Posterior cingulate gyrus (tissue), 11 donors: ENCODE data around the gene CCNG2.

ENCODE experiments used
- DNase-seq, 10 donors: peaks; one replicate each; pipeline versions ENCODE4 v3.0.0 to v3.0.0-alpha.2; 2020 to 2021; ENCODE audit warnings: mixed read lengths in 3 of 10
- intact Hi-C: fragments of 100-400 bp; cut with DNase I; formaldehyde crosslinking; loops from one replicate; pipeline ENCODE4 v1.15.1; 2023

The CCNG2 gene

DNA sequence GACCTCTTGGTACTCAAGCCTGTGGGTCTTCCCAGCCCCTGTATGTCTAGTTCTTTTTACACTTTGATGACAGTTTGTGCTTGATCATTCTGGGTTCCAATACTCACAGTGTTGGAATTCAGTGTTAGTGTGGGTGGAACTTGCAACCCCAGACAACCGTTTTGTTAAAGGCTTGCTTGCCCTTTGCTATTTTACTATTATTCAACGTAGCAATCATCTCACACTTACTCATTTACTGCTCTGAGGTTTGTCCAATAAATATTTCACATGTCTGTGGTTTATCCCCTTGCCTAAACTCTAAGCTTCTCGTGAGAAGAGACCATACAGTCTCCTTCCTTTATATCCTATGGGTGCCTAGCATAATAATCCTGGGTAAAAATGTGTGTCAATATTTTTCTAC, 15.3 kb downstream of the CCNG2 start:
- intact Hi-C loops: no loop called here
- no peak for DNase-seq

GRCh38 chr4:77174426-77174825, 17.4 kb downstream of the CCNG2 start:
- intact Hi-C loops: no loop called here
- no peak for DNase-seq

DNA sequence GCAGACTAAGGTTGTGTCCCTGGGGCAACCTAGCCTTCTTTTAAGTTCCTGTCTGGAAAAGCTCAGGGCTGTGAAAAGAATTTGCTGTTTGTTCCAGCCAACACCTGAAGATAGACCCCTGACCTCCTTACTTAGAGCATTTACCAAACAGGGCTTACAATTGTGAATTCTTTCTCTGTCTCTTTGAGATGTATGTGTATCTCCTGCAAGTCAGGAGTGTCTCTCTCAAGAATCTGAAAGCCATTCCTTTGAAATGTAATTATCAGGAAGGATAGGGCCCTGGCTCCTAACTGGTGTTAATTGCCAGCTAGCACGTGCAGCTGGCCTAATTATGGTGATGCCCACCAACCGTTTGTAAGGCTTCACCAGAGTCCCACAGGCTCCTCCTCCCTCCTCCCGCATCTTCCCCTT, 18.2 kb downstream of the CCNG2 start:
- intact Hi-C loops: no loop called here
- DNase-seq: no peak

DNA sequence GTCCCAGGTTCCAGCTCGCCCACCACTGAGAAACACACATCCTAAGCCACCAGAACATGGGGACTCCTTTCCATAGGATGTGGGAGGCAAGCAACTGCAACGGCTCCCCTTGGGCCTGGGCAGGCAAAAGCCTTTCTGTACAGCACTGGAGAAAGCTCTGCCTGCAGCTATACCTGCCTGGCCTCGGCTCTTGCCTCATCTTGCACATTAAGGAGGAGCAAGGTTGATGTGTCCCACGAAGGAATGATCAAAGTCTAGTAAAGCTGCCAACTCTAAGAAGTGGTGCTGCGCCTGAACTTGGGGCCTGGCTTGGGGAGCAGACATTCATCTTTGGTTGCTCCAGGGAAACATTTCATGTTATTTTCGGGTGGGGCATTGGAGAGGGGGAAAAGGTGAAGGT, 19.6 kb downstream of the CCNG2 start:
- intact Hi-C loops: no loop called here
- no peak for DNase-seq

DNA sequence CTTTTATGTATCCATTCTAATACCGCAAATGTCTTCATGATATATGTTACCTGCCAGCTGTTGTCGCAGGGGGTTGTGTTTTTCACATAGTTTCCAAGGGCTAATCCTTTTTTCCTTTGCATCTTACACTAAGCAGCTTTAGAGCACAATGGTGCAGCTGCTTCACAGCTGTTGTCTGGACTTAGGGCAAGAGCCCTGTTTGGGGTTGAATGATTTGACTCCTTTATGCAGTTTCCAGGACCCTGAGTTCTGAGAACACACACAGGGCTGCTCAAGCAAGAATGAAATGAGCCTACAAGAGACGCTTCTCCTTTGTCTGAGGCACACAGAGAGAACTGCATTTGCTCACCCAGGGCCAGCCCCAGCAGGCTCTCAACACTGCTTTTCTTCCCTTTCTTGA, 20.2 kb downstream of the CCNG2 start:
- DNase-seq: no peak
- intact Hi-C loops: no loop called here

DNA sequence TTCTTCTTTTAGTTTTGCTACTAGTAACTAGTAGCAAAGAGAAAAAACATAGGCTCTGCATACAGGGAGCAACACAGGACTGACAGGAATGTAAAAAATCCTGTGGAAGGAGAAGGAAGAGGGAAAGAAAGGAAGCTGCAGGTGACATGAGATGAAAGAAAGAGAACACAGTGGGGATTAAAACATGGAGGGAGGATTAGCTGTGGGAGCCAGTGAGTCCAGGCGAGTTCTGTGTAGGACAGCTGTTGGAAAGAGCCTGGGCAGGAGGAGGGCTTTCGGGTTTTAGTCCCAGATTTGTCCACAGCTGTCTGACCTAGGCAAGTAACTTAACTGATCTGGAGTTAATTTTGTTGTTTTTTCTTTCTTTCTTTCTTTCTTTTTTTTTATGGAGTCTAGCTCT, 21.6 kb downstream of the CCNG2 start:
- intact Hi-C loops: no loop called here
- DNase-seq: no peak

DNA sequence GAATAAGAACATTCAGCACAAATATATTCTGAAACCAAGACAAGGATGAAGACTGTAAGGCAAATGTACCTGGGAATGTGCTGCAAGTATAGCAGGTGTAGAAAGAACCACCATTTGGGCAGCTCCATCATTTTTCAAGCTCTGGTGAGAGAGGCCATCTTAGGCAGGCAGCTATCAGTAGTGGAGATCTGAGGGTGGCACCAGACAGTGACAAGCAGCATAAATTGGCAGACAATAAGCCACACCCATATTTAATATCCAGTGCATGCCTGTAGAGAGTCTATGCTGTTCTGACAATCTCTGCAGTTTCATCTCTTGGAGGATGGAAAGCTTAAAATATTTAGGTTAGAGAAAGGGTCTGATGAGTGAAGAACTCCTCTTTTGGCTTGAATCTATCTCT, 22.5 kb downstream of the CCNG2 start:
- intact Hi-C loops: no loop called here
- DNase-seq: no peak

DNA sequence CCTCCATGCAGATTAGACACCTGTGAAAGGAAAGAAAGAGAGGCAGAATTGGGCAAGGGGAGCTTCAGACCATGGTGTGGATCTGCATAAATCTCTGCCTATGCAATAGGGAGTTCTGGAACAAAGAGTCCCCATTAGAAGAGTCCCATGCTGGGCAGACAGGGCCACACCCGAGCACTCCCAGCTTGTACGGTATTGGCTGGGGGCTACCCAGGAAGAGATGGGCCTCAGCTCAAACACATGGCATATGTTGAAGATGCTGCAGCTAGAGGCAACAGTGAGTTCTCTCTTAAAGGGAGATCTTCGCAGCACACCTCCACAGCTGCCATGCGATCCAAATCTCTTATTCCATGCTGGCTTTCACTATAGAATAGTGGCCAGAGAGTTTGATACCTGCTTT, 24.7 kb downstream of the CCNG2 start:
- intact Hi-C loops: no loop called here
- DNase-seq: no peak

DNA sequence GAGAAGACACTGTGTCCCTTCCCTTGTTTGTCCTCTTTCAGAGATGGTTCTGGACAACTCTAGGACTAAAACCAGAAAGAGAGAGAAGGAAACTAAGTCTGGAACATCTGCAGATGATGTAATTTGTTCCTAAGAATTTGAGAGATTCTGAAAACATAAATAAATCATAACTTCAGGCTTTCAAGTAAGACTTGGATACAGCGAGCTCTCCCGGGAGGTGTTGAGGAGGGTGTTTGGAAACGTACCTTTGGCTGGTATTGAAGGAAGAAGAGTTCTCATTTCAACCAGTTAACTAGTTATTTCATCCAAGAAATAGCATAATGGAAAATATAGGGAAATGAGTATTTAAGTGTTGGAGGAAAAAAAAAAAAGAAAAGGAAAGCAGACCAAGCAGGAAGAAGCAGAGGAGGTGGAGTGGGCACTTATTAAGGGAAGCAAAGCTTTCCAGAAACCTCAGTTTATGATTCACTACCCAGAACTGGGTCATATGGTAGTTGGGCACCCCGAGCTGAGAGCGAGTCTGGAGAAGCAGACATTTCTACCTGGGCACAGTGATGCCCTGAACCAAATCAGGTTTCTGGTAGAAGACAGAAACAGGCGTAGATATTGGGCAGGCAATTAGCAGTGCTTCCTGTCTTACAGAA, 26.9 kb downstream of the CCNG2 start:
- intact Hi-C loops: no loop called here
- DNase-seq: no peak

GRCh38 chr4:77184974-77185373, 28.0 kb downstream of the CCNG2 start:
- intact Hi-C loops: no loop called here
- no peak for DNase-seq

DNA sequence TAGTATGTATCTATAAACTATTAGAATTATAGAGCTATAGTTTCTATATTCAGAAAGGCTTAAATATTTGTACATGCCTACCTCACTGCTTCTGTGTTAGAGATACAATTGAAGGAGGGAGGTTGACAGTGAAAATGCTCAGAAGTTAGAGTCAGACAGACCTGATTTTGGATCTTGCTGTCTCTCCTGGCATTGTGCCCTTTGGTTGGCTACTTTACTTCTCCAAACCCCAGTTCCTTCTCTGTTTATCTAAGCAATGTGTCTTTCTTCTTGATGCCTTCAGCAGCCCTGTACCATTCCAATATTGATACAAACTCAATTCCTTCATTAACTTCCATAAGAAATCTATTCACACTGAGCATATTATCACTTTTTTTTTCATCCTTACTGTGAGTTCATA, 28.7 kb downstream of the CCNG2 start:
- no peak for DNase-seq
- intact Hi-C loops: no loop called here

GRCh38 chr4:77187322-77187721, 30.3 kb downstream of the CCNG2 start:
- intact Hi-C loops: no loop called here
- DNase-seq: no peak

GRCh38 chr4:77188498-77189220, 31.7 kb downstream of the CCNG2 start:
- DNase-seq: peak in 4 of 10 donors; percentile 19 to 80 (median 49)
- intact Hi-C loops: no loop called here

DNA sequence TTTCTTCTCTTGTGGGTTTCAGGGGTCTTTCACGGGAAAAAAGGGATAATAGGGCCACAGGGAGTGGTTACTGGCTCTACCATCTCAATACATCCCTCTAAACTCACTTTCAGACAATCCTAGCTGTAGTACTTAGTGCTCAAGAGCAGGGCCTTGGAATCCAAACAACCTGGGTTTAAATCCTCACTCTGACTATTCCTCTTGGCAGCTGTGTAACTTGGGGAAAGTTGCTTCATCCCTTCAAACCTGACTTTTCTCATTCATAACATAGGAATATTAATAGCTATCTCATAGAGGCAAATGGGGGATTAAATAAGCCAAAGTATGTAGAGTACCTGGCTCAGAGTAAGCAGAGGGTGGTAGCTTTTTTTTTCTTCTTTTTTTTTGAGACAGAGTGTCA, 32.4 kb downstream of the CCNG2 start:
- intact Hi-C loops: no loop called here

GRCh38 chr4:77190053-77190452, 33.0 kb downstream of the CCNG2 start:
- DNase-seq: no peak
- intact Hi-C loops: no loop called here

More for the DNA sequence above, 32.4 kb downstream of the CCNG2 start:
- DNase-seq: no peak

GRCh38 chr4:77193046-77193445, 36.0 kb downstream of the CCNG2 start:
- intact Hi-C loops: no loop called here
- no peak for DNase-seq

- peak in 7 of 10 donors; percentile 19 to 86 (median 29) for DNase-seq
- intact Hi-C loops: no loop called here
These were observed 36.6 kb downstream of the CCNG2 start for GRCh38 chr4:77193511-77194102.

DNA sequence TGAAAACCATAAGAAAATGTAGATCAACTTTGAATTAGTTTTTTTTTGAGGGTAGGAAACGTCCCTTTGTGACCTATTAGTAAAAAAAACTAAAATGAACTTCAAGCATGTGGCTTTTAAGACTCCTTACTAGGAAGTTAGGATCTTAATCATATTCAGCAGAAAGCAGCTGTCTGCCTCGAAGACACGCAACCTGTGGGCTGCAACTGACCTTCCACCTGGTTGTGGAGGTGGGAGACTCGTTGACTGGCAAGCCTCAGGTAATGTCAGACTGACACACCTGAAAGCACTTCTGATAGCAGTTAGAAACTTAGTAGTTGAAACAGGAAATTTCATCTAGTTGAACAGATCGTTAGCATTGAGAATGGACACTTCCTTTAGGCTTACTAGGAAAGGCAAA, 37.4 kb downstream of the CCNG2 start:
- intact Hi-C loops: no loop called here

GRCh38 chr4:77194989-77195388, 38.0 kb downstream of the CCNG2 start:
- intact Hi-C loops: no loop called here
- no peak for DNase-seq

More for the DNA sequence above, 37.4 kb downstream of the CCNG2 start:
- DNase-seq: no peak

GRCh38 chr4:77196866-77197265, 39.9 kb downstream of the CCNG2 start:
- intact Hi-C loops: no loop called here
- no peak for DNase-seq

GRCh38 chr4:77197361-77197760, 40.4 kb downstream of the CCNG2 start:
- intact Hi-C loops: no loop called here
- no peak for DNase-seq

DNA sequence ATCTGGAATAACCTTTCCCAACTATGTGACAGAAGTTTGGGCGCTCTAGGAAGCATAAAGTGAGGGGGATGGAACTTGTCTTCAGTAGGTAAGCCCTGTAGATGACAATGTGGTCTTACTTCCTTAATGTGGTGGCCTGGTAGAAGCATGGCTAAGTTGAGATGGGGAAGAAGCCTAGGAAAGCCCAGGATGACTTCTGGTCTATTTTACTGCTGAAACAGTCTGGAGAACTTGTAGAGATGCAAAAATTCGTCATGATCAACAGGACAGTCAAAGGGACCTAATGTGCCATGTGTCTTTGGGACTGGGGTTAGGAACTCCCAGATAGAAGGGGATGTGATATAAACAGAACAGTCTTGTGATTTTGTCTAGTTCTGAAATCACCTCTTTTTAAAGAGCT, 40.8 kb downstream of the CCNG2 start:
- DNase-seq: no peak
- intact Hi-C loops: no loop called here
